ENCODE data around the gene TMEM204. TPM values are rescaled to one million over a fixed set of nuclear protein-coding genes. Genes with fewer than 3 reads are reported as not detected.
"Not testable (repeated sequence)": the region's sequence is repeated elsewhere in the genome, so short reads cannot be mapped to it uniquely, and the experiment has no call there.

The TMEM204 gene
- total RNA-seq, 1 experiment from 2014 or later = 0.61 TPM

- no peak for DNase-seq (ENCODE audit: low spot score)
Observed at GRCh38 chr16:1592446-1592845, 59.0 kb downstream of the TMEM204 start.

GRCh38 chr16:1595511-1595910 lies 62.0 kb downstream of the TMEM204 start:
- not testable (repeated sequence) for DNase-seq (ENCODE audit: low spot score)

- DNase-seq (ENCODE audit: low spot score) = no peak
Observed at GRCh38 chr16:1596516-1596915, 63.0 kb downstream of the TMEM204 start.

- DNase-seq (ENCODE audit: low spot score) = no peak
Observed at GRCh38 chr16:1597154-1597553, 63.7 kb downstream of the TMEM204 start.

- no peak for DNase-seq (ENCODE audit: low spot score)
Observed at GRCh38 chr16:1601031-1601430, 67.6 kb downstream of the TMEM204 start.

GRCh38 chr16:1601489-1601888 lies 68.0 kb downstream of the TMEM204 start:
- no peak for DNase-seq (ENCODE audit: low spot score)

- DNase-seq (ENCODE audit: low spot score) = no peak
Observed at GRCh38 chr16:1602285-1602684, 68.8 kb downstream of the TMEM204 start.

Other genes starting within 250 kb of the TMEM204 start
- gene UBE2I, start 224.0 kb upstream of the TMEM204 start, total RNA-seq (2014; rRNA removed; shearing (Covaris generic)) = 90.1 and 116 TPM in 2 replicates
- gene BAIAP3, start 200.0 kb upstream of the TMEM204 start, total RNA-seq (2014; rRNA removed; shearing (Covaris generic)) = 8.2 and 14.1 TPM in 2 replicates
- 155 and 181 TPM in 2 replicates for gene TSR3, start 181.8 kb upstream of the TMEM204 start, total RNA-seq (2014; rRNA removed; shearing (Covaris generic))
- 46.6 and 50.9 TPM in 2 replicates for gene GNPTG, start 181.7 kb upstream of the TMEM204 start, total RNA-seq (2014; rRNA removed; shearing (Covaris generic))
- 29.1 and 32.0 TPM in 2 replicates for gene UNKL, start 119.0 kb upstream of the TMEM204 start, total RNA-seq (2014; rRNA removed; shearing (Covaris generic))
- gene UQCC4, start 112.9 kb upstream of the TMEM204 start, total RNA-seq (2014; rRNA removed; shearing (Covaris generic)) = 50.9 and 58.1 TPM in 2 replicates
- gene PERCC1, start 102.6 kb upstream of the TMEM204 start, total RNA-seq (2014; rRNA removed; shearing (Covaris generic)) = 0.10 TPM in 1 of 2 replicates, not detected in the other
- gene CCDC154, start 89.1 kb upstream of the TMEM204 start, total RNA-seq (2014; rRNA removed; shearing (Covaris generic)) = not detected in 2 replicates
- 121 and 151 TPM in 2 replicates for gene CLCN7, start 58.6 kb upstream of the TMEM204 start, total RNA-seq (2014; rRNA removed; shearing (Covaris generic))
- 0.15 TPM in 1 of 2 replicates, not detected in the other for gene PTX4, start 44.7 kb upstream of the TMEM204 start, total RNA-seq (2014; rRNA removed; shearing (Covaris generic))
- 72.4 and 77.3 TPM in 2 replicates for gene TELO2, start 40.3 kb upstream of the TMEM204 start, total RNA-seq (2014; rRNA removed; shearing (Covaris generic))
- gene IFT140, start 78.4 kb downstream of the TMEM204 start, total RNA-seq (2014; rRNA removed; shearing (Covaris generic)) = 12.5 and 16.3 TPM in 2 replicates
- 9.7 and 10.6 TPM in 2 replicates for gene CRAMP1, start 78.7 kb downstream of the TMEM204 start, total RNA-seq (2014; rRNA removed; shearing (Covaris generic))
- gene JPT2, start 144.6 kb downstream of the TMEM204 start, total RNA-seq (2014; rRNA removed; shearing (Covaris generic)) = 96.1 and 106 TPM in 2 replicates
- gene MAPK8IP3, start 172.5 kb downstream of the TMEM204 start, total RNA-seq (2014; rRNA removed; shearing (Covaris generic)) = 91.6 and 120 TPM in 2 replicates
- 186 and 224 TPM in 2 replicates for gene NME3, start 237.9 kb downstream of the TMEM204 start, total RNA-seq (2014; rRNA removed; shearing (Covaris generic))
- 75.6 and 84.1 TPM in 2 replicates for gene EME2, start 239.1 kb downstream of the TMEM204 start, total RNA-seq (2014; rRNA removed; shearing (Covaris generic))
- 355 and 493 TPM in 2 replicates for gene MRPS34, start 239.5 kb downstream of the TMEM204 start, total RNA-seq (2014; rRNA removed; shearing (Covaris generic))
- 96.9 and 102 TPM in 2 replicates for gene SPSB3, start 248.9 kb downstream of the TMEM204 start, total RNA-seq (2014; rRNA removed; shearing (Covaris generic))
- 215 and 217 TPM in 2 replicates for gene NUBP2, start 249.3 kb downstream of the TMEM204 start, total RNA-seq (2014; rRNA removed; shearing (Covaris generic))

All from HT-29 (cell line).